HUDEP-2 (cell line): Measurements from ENCODE around the gene AMBRA1.

ENCODE experiments used
- DNase-seq, 76 experiments: peaks; one replicate each; lab custom pipeline; 2025; ENCODE audit not compliant: unreplicated experiment in 76 of 76; lab: John Stamatoyannopoulos, UW

Gene AMBRA1

GRCh38 chr11:46357483-46357936 is 236.3 kb downstream of the AMBRA1 start:
- peak in 3 of 76 experiments; percentile 14 to 35 (median 31) for DNase-seq

GRCh38 chr11:46356924-46357482 is 236.8 kb downstream of the AMBRA1 start:
- no peak for DNase-seq

GRCh38 chr11:46353698-46354097 is 240.1 kb downstream of the AMBRA1 start:
- DNase-seq, result peak in 10 of 76 experiments; percentile 10 to 47 (median 22)

- peak in 32 of 76 experiments; percentile 7 to 58 (median 22) for DNase-seq
Measured at GRCh38 chr11:46352063-46352841, 241.6 kb downstream of the AMBRA1 start.

GRCh38 chr11:46351606-46352005 is 242.2 kb downstream of the AMBRA1 start:
- no peak for DNase-seq

GRCh38 chr11:46351148-46351547 is 242.7 kb downstream of the AMBRA1 start:
- DNase-seq, result no peak

- DNase-seq, result no peak
Measured at GRCh38 chr11:46350695-46351094, 243.1 kb downstream of the AMBRA1 start.

GRCh38 chr11:46348566-46349401 is 245.0 kb downstream of the AMBRA1 start:
- no peak for DNase-seq

- DNase-seq, result peak in 1 of 76 experiments; percentile 23
Measured at GRCh38 chr11:46347637-46348311, 246.0 kb downstream of the AMBRA1 start.

GRCh38 chr11:46346886-46347636 is 246.8 kb downstream of the AMBRA1 start, which contains the start of gene DGKZ:
Gene DGKZ (plus strand): TSS chr11:46347463. CDS start chr11:46347660, 197 bp downstream.
- DNase-seq, result peak in 68 of 76 experiments; percentile 20 to 88 (median 72)
